Measurements from ENCODE around the gene YAF2.
"Not testable (repeated sequence)": the region's sequence is repeated elsewhere in the genome, so short reads cannot be mapped to it uniquely, and the experiment has no call there.

YAF2 gene

DNA sequence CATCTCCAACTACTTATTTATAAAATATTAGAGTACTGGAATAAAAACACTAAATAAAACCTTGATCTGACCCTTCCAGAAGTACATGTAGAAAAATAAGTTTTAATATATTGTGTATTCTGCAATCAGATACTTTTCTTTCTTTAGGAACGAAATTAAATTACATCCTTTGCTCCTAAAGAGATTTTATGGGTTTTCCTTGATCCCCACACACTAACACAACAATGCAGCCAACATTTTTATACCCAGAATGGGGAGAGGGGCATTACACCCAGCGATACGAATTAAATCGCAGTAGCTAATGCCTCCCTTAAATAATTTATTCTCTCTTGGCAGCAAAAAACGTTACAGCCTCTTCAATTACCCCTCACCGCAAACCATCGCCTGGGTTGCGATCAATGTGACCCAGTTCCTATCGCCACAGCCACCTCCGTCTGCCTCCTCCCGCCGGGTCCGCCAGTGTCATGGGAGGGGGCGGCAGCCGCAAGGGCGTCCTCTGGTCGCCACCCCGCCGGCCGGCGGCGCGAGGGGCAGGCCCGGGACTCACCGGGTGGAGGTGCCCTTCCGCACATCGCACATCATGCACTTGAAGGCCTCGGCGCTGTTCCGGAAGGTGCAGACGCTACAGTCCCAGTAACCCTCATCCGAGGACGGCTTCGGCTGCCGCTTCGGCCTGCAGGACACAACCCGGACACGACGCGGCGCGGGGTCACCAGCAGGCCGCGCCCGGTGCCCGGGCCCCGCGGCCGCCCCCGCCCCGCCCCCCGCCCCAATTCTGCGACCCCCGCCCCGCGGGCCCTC lies 796 bp downstream of the YAF2 start:
- peak; percentile 88 for DNase-seq (ENCODE audit: low spot score)
- TF ChIP-seq CTCF (IDR thresholded peaks at IDR 0.05; ENCODE audit: extremely low read depth, insufficient read depth, missing control alignments), result peak; percentile 62
- in situ Hi-C loops (cut with MboI; ENCODE audit: low pct_unique_long_range_greater_than_20kb, low sequenced_read_pairs, unreplicated experiment), result no loop called here

GRCh38 chr12:42236017-42236416 lies 2.0 kb downstream of the YAF2 start:
- no peak for TF ChIP-seq CTCF (IDR thresholded peaks at IDR 0.05; ENCODE audit: extremely low read depth, insufficient read depth, missing control alignments)
- in situ Hi-C loops (cut with MboI; ENCODE audit: low pct_unique_long_range_greater_than_20kb, low sequenced_read_pairs, unreplicated experiment), result no loop called here
- no peak for DNase-seq (ENCODE audit: low spot score)

GRCh38 chr12:42235426-42235825 lies 2.6 kb downstream of the YAF2 start:
- no peak for TF ChIP-seq CTCF (IDR thresholded peaks at IDR 0.05; ENCODE audit: extremely low read depth, insufficient read depth, missing control alignments)
- in situ Hi-C loops (cut with MboI; ENCODE audit: low pct_unique_long_range_greater_than_20kb, low sequenced_read_pairs, unreplicated experiment), result no loop called here
- DNase-seq (ENCODE audit: low spot score), result no peak

GRCh38 chr12:42234970-42235369 lies 3.1 kb downstream of the YAF2 start:
- no peak for DNase-seq (ENCODE audit: low spot score)
- TF ChIP-seq CTCF (IDR thresholded peaks at IDR 0.05; ENCODE audit: extremely low read depth, insufficient read depth, missing control alignments), result no peak
- in situ Hi-C loops (cut with MboI; ENCODE audit: low pct_unique_long_range_greater_than_20kb, low sequenced_read_pairs, unreplicated experiment), result no loop called here

- in situ Hi-C loops (cut with MboI; ENCODE audit: low pct_unique_long_range_greater_than_20kb, low sequenced_read_pairs, unreplicated experiment); DNase-seq (ENCODE audit: low spot score): not testable (repeated sequence)
Observed at GRCh38 chr12:42227525-42227924, 10.5 kb downstream of the YAF2 start.

DNA sequence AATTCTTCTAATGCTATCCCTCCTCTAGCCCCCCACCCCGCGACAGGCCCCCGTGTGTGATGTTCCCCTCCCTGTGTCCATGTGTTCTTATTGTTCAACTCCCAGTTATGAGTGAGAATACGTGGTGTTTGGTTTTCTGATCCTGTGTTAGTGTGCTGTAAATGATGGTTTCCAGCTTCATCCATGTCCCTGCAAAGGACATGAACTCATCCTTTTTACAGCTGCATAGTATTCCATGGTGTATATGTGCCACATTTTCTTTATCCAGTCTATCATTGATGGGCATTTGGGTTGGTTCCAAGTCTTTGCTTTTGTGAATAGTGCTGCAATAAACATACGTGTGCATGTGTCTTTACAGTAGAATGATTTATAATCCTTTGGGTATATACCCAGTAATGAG lies 13.5 kb downstream of the YAF2 start:
- in situ Hi-C loops (cut with MboI; ENCODE audit: low pct_unique_long_range_greater_than_20kb, low sequenced_read_pairs, unreplicated experiment); DNase-seq (ENCODE audit: low spot score): not testable (repeated sequence)

- in situ Hi-C loops (cut with MboI; ENCODE audit: low pct_unique_long_range_greater_than_20kb, low sequenced_read_pairs, unreplicated experiment), result no loop called here
- DNase-seq (ENCODE audit: low spot score), result no peak
Observed at GRCh38 chr12:42222724-42223123, 15.3 kb downstream of the YAF2 start.

More at GRCh38 chr12:42222724-42223123, 15.3 kb downstream of the YAF2 start:
- TF ChIP-seq CTCF (IDR thresholded peaks at IDR 0.05; ENCODE audit: extremely low read depth, insufficient read depth, missing control alignments), result no peak

All from GM13977 (cell line).